Measurements from ENCODE around the gene CD209.

DNA sequence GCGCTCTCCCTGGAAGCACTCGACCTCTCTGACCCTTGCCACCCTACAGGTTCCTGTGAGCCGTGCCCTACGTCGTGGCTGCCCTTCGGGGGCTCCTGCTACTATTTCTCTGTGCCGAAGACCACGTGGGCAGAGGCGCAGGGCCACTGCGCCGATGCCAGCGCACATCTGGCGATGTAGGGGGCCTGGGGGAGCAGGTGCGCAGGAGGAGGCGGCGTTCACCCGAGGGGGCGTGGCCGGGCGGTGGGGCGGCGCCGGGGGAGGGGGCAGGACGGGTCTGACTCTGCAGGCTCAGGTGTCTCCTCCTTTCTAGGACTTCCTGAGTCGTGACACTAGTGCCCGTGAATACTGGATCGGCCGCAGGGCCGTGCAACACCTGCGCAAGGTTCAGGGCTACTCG lies 42.1 kb upstream of the CD209 start:
- TF ChIP-seq, protein P1, sequence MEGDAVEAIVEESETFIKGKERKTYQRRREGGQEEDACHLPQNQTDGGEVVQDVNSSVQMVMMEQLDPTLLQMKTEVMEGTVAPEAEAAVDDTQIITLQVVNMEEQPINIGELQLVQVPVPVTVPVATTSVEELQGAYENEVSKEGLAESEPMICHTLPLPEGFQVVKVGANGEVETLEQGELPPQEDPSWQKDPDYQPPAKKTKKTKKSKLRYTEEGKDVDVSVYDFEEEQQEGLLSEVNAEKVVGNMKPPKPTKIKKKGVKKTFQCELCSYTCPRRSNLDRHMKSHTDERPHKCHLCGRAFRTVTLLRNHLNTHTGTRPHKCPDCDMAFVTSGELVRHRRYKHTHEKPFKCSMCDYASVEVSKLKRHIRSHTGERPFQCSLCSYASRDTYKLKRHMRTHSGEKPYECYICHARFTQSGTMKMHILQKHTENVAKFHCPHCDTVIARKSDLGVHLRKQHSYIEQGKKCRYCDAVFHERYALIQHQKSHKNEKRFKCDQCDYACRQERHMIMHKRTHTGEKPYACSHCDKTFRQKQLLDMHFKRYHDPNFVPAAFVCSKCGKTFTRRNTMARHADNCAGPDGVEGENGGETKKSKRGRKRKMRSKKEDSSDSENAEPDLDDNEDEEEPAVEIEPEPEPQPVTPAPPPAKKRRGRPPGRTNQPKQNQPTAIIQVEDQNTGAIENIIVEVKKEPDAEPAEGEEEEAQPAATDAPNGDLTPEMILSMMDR (IDR thresholded peaks at IDR 0.05; ENCODE audit: borderline replicate concordance, extremely low read depth, low read length, poor library complexity, severe bottlenecking): no peak
- no peak for TF ChIP-seq EZH2 (IDR thresholded peaks at IDR 0.05; ENCODE audit: borderline replicate concordance, low read depth, low read length, severe bottlenecking)
